Neural cell (in vitro differentiated cells): ENCODE results near the gene VPS35L. TPM values are rescaled to one million over a fixed set of nuclear protein-coding genes. Genes with fewer than 3 reads are reported as not detected.

ENCODE experiments used
- H2AFZ ChIP-seq: fragments of 200-600, 300-800 bp; sonication (generic), shearing (Covaris generic); 2 replicates; pipeline ENCODE4 v1.6.0; 2014; ENCODE audit warnings: low read depth, mild to moderate bottlenecking, antibody characterized with exemption, low read length, moderate library complexity
- H3F3A ChIP-seq: fragments of 200-600 bp; shearing (Covaris generic); 2 replicates; pipeline ENCODE4 v1.6.1; 2016; ENCODE audit warnings: mild to moderate bottlenecking, moderate library complexity, mixed read lengths, antibody characterized with exemption, low read length; ENCODE audit not compliant: insufficient read depth, poor library complexity, severe bottlenecking
- H3K27ac ChIP-seq: fragments of 200-600, 300-800 bp; sonication (generic), shearing (Covaris generic); 2 replicates; pipeline ENCODE4 v1.5.1; 2014; ENCODE audit warnings: mild to moderate bottlenecking, low read length, moderate library complexity
- H3K27me3 ChIP-seq: fragments of 300-800, 200-600 bp; sonication (generic), shearing (Covaris generic); 2 replicates; pipeline ENCODE4 v1.6.0; 2014; ENCODE audit warnings: mild to moderate bottlenecking, low read depth, low read length, moderate library complexity; ENCODE audit not compliant: insufficient read depth
- H3K36me3 ChIP-seq: fragments of 300-800, 200-600 bp; sonication (generic), shearing (Covaris generic); 2 replicates; pipeline ENCODE4 v1.5.1; 2014; ENCODE audit warnings: mild to moderate bottlenecking, antibody characterized with exemption, low read length, moderate library complexity; ENCODE audit not compliant: insufficient read depth
- H3K4me2 ChIP-seq: fragments of 300-800, 200-600 bp; sonication (generic), shearing (Covaris generic); 2 replicates; pipeline ENCODE4 v1.6.0; 2014; ENCODE audit warnings: mild to moderate bottlenecking, low read length
- H3K4me3 ChIP-seq: fragments of 300-800, 200-600 bp; sonication (generic), shearing (Covaris generic); 2 replicates; pipeline ENCODE4 v1.5.1; 2014; ENCODE audit warnings: mild to moderate bottlenecking, low read length, moderate library complexity
- H3K79me2 ChIP-seq: fragments of 200-600 bp; shearing (Covaris generic); replicated peaks from 2 replicates; pipeline ENCODE4 v1.6.0; 2014; ENCODE audit warnings: mild to moderate bottlenecking, low read length, moderate library complexity; ENCODE audit not compliant: insufficient read depth
- H3K9ac ChIP-seq: fragments of 300-800, 200-600 bp; sonication (generic), shearing (Covaris generic); 2 replicates; pipeline ENCODE4 v1.6.1; 2016; ENCODE audit warnings: mild to moderate bottlenecking, low read length, mixed read lengths
- H3K9me2 ChIP-seq: fragments of 200-600 bp; shearing (Covaris generic); 2 replicates; pipeline ENCODE4 v1.6.1; 2016; ENCODE audit warnings: mild to moderate bottlenecking, low read length, mixed read lengths; ENCODE audit not compliant: insufficient read depth
- H3K9me3 ChIP-seq: fragments of 200-600, 300-800 bp; sonication (generic), shearing (Covaris generic); 2 replicates; pipeline ENCODE4 v1.6.1; 2016; ENCODE audit warnings: mild to moderate bottlenecking, mixed run types, low read length, moderate library complexity, mixed read lengths
- H4K20me1 ChIP-seq: fragments of 200-600 bp; shearing (Covaris generic); 2 replicates; pipeline ENCODE4 v1.6.1; 2016; ENCODE audit warnings: mild to moderate bottlenecking, mixed run types; ENCODE audit not compliant: insufficient read depth
- EP300 ChIP-seq: fragments of 450-650 bp; conservative IDR thresholded peaks from 2 replicates; pipeline ENCODE4 v1.6.1; 2014; ENCODE audit warnings: antibody characterized with exemption, mild to moderate bottlenecking, moderate library complexity; ENCODE audit not compliant: poor library complexity, severe bottlenecking
- EZH2 ChIP-seq: fragments of 200-600, 300-800 bp; shearing (Covaris generic), sonication (generic); IDR thresholded peaks from 2 replicates; pipeline ENCODE4 v1.6.1; 2014; ENCODE audit warnings: antibody characterized with exemption, low read length, borderline replicate concordance, mild to moderate bottlenecking; ENCODE audit not compliant: insufficient read depth, poor library complexity, severe bottlenecking
- MXI1 ChIP-seq: fragments of 450-650 bp; conservative IDR thresholded peaks from 2 replicates; pipeline ENCODE4 v1.6.1; 2014; ENCODE audit warnings: antibody characterized with exemption, mild to moderate bottlenecking; ENCODE audit not compliant: poor library complexity, severe bottlenecking
- POLR2AphosphoS5 ChIP-seq: IDR thresholded peaks from 2 replicates; pipeline ENCODE4 v1.6.1; 2012
- RAD21 ChIP-seq: fragments of 450-650 bp; conservative IDR thresholded peaks from 2 replicates; pipeline ENCODE4 v1.6.1; 2014; ENCODE audit warnings: antibody characterized with exemption, mild to moderate bottlenecking, moderate library complexity
- SMC3 ChIP-seq: fragments of 450-650 bp; conservative IDR thresholded peaks from 2 replicates; pipeline ENCODE4 v1.6.1; 2014; ENCODE audit warnings: antibody characterized with exemption, mild to moderate bottlenecking, moderate library complexity; ENCODE audit not compliant: poor library complexity
- TAF1 ChIP-seq: IDR thresholded peaks from 2 replicates; pipeline ENCODE4 v1.6.1; 2012; ENCODE audit warnings: low read depth
- polyA plus RNA-seq: library from polyadenylated mRNA; depleted of rRNA; stranded (reverse); fragments of >200 nt; gene quantifications from 2 replicates; pipeline ENCODE4 v1.2.3, GENCODE V29; 2014
- TF ChIP-seq, protein P1 (sequence below): IDR thresholded peaks from 2 replicates; pipeline ENCODE4 v1.6.1; 2012; ENCODE audit warnings: borderline replicate concordance
- TF ChIP-seq, protein P2 (sequence below): fragments of 450-650 bp; IDR thresholded peaks from 2 replicates; pipeline ENCODE4 v1.5.1; 2014; ENCODE audit warnings: antibody characterized with exemption, mild to moderate bottlenecking, moderate library complexity; ENCODE audit not compliant: poor library complexity, severe bottlenecking

Gene VPS35L
- polyA plus RNA-seq, 1 donor from 2014 or later, result 29.8 TPM

DNA sequence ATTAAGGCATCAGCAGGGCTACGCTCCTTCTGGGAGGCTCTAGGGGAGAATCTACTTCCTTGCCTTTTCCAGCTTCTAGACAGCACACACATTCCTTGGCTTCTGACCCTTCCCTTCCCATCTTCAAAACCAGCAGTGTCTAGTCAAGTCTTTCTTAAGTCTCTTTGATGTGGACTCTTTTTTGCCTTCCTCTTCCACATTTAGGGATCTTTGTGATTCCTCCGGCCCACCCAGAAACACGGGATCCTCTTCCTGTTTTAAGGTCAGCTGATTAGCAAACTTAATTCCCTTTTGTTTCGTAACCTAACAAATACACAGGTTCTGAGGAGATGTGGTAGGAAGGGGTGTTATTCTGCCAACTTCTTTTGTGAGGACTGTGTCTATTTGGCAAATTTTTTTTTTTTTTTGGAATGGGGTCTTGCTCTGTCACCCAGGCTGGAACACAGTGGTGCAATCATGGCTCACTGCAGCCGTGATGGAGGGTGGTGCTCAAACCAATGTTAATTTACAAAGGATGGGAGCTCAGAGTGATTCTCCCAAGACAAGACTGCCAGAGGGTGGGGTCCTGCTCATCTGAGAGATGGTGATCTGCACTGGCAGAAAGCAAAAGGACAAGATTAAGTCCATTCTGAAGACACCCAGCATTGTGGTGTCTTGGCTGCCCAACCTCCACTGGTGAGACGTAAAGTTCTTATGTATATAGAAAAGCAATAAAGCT, 147.8 kb downstream of the VPS35L start:
- H3K9me3 ChIP-seq, result no peaks in the 10 kb centered on the region
- TF ChIP-seq SMC3 (no peak), TAF1 (no peak), MXI1 (no peak), POLR2AphosphoS5 (no peak), RAD21 (no peak), EP300 (no peak)
- TF ChIP-seq, protein P1, sequence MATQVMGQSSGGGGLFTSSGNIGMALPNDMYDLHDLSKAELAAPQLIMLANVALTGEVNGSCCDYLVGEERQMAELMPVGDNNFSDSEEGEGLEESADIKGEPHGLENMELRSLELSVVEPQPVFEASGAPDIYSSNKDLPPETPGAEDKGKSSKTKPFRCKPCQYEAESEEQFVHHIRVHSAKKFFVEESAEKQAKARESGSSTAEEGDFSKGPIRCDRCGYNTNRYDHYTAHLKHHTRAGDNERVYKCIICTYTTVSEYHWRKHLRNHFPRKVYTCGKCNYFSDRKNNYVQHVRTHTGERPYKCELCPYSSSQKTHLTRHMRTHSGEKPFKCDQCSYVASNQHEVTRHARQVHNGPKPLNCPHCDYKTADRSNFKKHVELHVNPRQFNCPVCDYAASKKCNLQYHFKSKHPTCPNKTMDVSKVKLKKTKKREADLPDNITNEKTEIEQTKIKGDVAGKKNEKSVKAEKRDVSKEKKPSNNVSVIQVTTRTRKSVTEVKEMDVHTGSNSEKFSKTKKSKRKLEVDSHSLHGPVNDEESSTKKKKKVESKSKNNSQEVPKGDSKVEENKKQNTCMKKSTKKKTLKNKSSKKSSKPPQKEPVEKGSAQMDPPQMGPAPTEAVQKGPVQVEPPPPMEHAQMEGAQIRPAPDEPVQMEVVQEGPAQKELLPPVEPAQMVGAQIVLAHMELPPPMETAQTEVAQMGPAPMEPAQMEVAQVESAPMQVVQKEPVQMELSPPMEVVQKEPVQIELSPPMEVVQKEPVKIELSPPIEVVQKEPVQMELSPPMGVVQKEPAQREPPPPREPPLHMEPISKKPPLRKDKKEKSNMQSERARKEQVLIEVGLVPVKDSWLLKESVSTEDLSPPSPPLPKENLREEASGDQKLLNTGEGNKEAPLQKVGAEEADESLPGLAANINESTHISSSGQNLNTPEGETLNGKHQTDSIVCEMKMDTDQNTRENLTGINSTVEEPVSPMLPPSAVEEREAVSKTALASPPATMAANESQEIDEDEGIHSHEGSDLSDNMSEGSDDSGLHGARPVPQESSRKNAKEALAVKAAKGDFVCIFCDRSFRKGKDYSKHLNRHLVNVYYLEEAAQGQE, result no peak
- TF ChIP-seq, protein P2, sequence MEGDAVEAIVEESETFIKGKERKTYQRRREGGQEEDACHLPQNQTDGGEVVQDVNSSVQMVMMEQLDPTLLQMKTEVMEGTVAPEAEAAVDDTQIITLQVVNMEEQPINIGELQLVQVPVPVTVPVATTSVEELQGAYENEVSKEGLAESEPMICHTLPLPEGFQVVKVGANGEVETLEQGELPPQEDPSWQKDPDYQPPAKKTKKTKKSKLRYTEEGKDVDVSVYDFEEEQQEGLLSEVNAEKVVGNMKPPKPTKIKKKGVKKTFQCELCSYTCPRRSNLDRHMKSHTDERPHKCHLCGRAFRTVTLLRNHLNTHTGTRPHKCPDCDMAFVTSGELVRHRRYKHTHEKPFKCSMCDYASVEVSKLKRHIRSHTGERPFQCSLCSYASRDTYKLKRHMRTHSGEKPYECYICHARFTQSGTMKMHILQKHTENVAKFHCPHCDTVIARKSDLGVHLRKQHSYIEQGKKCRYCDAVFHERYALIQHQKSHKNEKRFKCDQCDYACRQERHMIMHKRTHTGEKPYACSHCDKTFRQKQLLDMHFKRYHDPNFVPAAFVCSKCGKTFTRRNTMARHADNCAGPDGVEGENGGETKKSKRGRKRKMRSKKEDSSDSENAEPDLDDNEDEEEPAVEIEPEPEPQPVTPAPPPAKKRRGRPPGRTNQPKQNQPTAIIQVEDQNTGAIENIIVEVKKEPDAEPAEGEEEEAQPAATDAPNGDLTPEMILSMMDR, result no peak
- H3K27ac ChIP-seq, result no peak overlapping the region
- peaks cover 7% of the 10 kb centered on the region for H3K36me3 ChIP-seq
- H4K20me1 ChIP-seq, result no peaks in the 10 kb centered on the region
- no peak overlapping the region for H3K4me3 ChIP-seq
- no peak overlapping the region for H2AFZ ChIP-seq
- no peak overlapping the region for H3K4me2 ChIP-seq
- no peaks in the 10 kb centered on the region for H3K9me2 ChIP-seq
- no peaks in the 10 kb centered on the region for H3K79me2 ChIP-seq
- no peaks in the 10 kb centered on the region for H3K27me3 ChIP-seq
- H3F3A ChIP-seq, result no peaks in the 10 kb centered on the region
- no peak overlapping the region for H3K9ac ChIP-seq

DNA sequence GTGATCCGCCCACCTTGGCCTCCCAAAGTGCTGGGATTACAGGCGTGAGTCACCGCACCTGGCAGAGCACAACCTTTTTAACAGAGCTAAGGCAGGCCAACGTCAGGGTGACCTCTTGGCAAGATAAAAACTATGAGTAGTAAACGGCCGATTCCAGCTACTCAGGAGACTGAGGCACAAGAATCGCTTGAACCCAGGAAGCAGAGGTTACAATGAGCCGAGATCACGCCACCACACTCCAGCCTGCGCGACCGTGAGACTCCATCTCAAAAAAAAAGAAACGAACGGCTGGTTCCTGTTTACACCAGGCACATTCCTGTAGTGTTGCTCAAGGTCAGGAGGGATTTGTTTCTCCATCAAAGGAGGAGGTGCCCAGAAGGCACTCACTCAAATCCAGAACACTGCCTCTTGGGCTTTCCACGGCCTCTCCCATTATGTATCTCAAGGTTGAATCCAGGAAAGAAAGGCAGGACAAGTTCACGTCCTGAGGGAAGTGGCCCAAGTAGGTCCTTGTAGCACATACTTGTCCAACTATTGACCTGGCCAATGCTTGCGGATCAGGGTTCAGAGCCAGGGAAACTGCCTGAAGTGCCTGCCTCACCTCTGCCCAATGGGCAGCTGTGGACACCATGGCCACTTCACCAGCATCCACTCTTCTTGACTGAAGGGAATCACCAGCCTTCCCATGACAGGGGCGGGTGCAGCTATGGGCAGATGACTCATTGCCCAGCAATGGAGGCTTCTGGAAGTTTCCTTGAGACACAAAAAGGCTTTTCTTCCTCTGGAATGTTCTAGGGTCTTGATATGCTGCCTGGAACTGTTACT, 149.0 kb downstream of the VPS35L start:
- Histone ChIP-seq H3K9me3 (no peaks in the 10 kb centered on the region), H3K79me2 (no peaks in the 10 kb centered on the region), H3K27me3 (no peaks in the 10 kb centered on the region), H4K20me1 (no peaks in the 10 kb centered on the region), H3K4me3 (no peak overlapping the region), H3K9ac (no peak overlapping the region), H3K27ac (no peak overlapping the region), H3K4me2 (no peak overlapping the region), H3F3A (no peaks in the 10 kb centered on the region), H2AFZ (no peak overlapping the region), H3K9me2 (no peaks in the 10 kb centered on the region), H3K36me3 (peaks cover 7% of the 10 kb centered on the region)
- no peak for TF ChIP-seq SMC3
- no peak for TF ChIP-seq RAD21
- no peak for TF ChIP-seq TAF1
- no peak for TF ChIP-seq EP300
- TF ChIP-seq POLR2AphosphoS5, result no peak
- TF ChIP-seq, protein P2, result no peak
- TF ChIP-seq MXI1, result no peak
- TF ChIP-seq, protein P1, result no peak
- no peak for TF ChIP-seq EZH2
